Hepatocyte (in vitro differentiated cells): ENCODE measurements around the gene PLEKHJ1.

Experiments
- EZH2 ChIP-seq: fragments of 200-600 bp; sonication (generic); IDR thresholded peaks from 2 replicates; pipeline ENCODE4 v1.6.1; 2016; ENCODE audit warnings: antibody characterized with exemption, mild to moderate bottlenecking, borderline replicate concordance
- EZH2phosphoT487 ChIP-seq: fragments of 200-600 bp; sonication (generic); IDR thresholded peaks from one replicate; pipeline ENCODE4 v1.6.1; 2018; ENCODE audit warnings: antibody characterized with exemption, mild to moderate bottlenecking, low read depth, moderate library complexity; ENCODE audit not compliant: unreplicated experiment, severe bottlenecking
- TF ChIP-seq, protein P1 (sequence below): fragments of 200-600 bp; sonication (generic); IDR thresholded peaks from 2 replicates; pipeline ENCODE4 v1.5.1; 2016; ENCODE audit warnings: antibody characterized with exemption, mild to moderate bottlenecking; ENCODE audit not compliant: poor library complexity

DNA sequence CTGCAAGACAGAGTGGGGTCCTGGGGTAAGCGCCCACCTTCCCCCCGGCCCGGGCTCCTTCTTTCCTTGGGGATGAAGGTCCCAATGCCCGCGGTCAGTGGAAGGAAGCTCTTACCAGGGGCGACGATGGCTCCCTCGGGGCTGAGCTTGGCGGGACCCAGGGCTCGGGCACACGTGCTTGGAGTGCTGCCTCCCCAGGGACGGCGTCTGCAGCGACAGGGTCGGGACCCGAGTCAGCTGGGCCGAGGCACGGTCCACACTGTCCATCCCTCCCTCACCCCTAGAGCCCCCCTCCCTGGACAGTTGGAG lies 16.6 kb upstream of the PLEKHJ1 start:
- TF ChIP-seq, protein P1, sequence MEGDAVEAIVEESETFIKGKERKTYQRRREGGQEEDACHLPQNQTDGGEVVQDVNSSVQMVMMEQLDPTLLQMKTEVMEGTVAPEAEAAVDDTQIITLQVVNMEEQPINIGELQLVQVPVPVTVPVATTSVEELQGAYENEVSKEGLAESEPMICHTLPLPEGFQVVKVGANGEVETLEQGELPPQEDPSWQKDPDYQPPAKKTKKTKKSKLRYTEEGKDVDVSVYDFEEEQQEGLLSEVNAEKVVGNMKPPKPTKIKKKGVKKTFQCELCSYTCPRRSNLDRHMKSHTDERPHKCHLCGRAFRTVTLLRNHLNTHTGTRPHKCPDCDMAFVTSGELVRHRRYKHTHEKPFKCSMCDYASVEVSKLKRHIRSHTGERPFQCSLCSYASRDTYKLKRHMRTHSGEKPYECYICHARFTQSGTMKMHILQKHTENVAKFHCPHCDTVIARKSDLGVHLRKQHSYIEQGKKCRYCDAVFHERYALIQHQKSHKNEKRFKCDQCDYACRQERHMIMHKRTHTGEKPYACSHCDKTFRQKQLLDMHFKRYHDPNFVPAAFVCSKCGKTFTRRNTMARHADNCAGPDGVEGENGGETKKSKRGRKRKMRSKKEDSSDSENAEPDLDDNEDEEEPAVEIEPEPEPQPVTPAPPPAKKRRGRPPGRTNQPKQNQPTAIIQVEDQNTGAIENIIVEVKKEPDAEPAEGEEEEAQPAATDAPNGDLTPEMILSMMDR = no peak
- no peak for TF ChIP-seq EZH2phosphoT487
- TF ChIP-seq EZH2 = no peak
